Esophagus mucosa (tissue), 1 donor: ENCODE data around the gene STK32C. TPM values are rescaled to one million over a fixed set of nuclear protein-coding genes. Genes with fewer than 3 reads are reported as not detected.
"Not testable (repeated sequence)": the region's sequence is repeated elsewhere in the genome, so short reads cannot be mapped to it uniquely, and the experiment has no call there.

Experiments
- ATAC-seq: fragments of 200-7000 bp; cut with Tn5 transposase; one replicate; pipeline ENCODE4 v1.9.1; 2020
- total RNA-seq: library from RNA; stranded (reverse); gene quantifications from one replicate; pipeline ENCODE4 v1.2.4, GENCODE V29; 2023
- donor health status: DM: yes; HTN: yes; CAD: no.

The STK32C gene
- total RNA-seq, 1 donor from 2014 or later: 7.1 TPM

DNA sequence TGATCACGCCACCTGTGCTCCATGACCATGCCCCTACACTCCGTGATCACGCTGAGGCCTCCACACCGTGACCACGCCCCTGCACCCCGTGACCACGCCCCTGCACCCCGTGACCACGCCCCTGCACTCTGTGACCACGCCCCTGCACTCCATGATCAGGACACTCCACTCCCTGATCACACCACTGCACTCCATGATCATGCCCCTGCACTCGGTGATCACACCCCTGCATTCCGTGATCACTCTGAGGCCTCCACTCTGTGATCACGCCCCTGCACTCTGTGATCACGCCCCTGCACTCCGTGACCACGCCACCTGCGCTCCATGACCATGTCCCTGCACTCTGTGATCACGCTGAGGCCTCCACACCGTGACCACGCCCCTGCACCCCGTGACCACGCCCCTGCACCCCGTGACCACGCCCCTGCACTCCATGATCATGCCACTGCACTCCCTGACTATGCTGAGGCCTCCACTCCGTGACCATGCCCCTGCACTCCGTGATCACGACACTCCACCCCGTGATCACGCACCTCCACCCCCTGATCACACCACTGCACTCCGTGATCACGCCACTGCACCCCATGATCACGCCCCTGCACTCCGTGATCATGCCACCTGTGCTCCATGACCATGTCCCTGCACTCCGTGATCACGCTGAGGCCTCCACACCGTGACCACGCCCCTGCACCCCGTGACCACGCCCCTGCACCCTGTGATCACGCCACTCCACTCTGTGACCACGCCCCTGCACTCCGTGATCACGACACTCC is 27.7 kb downstream of the STK32C start:
- ATAC-seq: no peak

DNA sequence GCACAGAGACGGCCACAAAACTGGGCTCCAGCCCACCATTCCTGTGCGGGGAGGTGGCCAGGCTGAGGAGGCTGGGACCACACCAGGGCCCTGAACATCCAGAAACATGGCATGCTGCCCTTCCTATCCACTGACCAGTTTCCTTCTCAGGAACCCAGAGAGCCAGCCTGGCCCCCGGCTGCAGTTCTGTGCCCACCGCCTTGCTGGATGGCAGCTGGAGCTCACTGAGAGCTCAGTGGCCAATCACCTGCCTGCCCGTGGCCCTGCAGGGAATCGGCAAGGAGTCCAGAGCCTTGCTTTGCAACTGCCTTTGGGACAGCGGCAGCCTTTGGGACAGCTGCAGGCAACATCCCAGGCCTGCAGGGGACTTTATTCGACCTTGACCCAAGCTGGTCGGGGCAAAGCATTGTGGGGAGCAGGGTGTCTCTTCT is 30.4 kb downstream of the STK32C start:
- no peak for ATAC-seq

DNA sequence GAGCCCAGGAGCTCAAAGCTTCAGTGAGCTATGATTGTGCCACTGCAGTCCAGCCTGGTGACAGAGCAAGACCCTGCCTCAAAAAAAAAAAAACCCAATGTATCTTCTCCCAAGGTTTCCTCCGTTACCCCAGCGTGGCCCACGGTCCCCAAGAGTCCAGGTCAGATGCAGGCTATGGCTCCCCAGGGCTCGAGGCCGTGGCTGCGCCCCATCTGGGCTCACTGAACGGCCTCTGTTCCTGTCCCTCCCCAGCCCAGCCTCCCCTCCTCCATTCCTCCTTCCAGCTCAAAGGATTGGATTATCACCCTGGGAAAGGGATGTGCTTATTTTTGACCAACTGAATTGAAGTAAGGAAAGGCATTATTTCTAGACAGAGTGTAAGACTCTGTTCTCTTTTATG is 31.0 kb downstream of the STK32C start:
- no peak for ATAC-seq

DNA sequence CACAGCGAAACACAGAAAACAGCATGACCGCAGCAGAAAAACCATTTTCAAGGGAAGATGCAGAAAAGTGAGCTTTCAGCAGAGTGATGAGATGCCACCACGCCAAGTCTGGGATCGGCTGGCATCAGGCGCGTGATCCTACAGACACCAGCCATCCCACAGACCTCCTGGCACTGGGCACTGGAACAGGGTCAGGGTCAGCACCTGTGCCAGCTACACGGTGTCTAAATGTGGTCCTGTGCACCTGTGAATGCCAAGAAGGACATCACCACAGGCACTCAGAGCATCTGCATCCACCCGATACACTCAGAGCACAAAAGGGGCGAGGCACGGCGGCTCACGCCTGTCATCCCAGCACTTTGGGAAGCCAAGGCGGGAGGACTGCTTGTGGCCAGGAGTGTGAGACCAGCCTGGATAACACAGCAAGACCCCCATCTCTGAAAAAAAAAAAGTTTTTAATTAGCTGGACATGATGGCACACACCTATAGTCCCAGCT is 31.5 kb downstream of the STK32C start:
- ATAC-seq: no peak

DNA sequence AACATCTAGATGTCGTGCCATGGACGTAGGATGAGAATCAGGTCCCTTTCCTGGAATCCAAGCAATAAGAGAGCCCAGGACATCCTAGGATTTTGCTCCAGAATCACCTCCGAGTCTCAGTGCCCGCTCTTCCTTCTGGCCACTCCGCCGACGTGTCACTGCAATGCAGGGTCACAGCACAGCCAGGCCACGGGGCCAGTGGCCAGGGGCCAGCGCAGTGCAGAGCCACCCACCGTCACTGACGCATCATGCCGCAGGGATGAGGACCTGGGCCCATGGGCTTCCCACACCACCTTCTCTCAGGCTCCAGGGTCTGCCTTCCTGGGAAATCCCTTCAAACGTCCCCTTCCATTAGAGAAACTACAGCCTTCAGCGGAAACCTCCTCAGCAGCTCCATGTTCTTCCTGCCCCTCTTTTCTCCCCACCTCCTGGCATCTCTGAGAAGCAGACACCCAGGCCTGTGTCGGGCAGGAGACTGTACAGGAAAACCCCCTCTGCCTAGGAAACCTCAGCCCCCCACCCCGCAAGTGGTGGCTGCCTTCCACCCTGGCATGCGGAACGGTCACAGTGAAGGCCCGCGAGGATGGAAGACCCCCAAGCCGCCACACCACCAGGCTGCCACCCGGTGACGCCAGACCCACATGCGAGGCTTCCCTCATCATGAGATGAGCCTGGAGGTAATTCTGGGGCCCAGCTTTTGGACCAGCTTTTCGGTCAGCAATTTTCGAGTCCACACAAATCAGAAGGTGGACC is 32.1 kb downstream of the STK32C start:
- ATAC-seq: no peak

- ATAC-seq: no peak
These were observed 32.8 kb downstream of the STK32C start for GRCh38 chr10:132274986-132275385.

- no peak for ATAC-seq
These were observed 33.2 kb downstream of the STK32C start for GRCh38 chr10:132274581-132274980.

GRCh38 chr10:132273966-132274365 is 33.8 kb downstream of the STK32C start:
- no peak for ATAC-seq

DNA sequence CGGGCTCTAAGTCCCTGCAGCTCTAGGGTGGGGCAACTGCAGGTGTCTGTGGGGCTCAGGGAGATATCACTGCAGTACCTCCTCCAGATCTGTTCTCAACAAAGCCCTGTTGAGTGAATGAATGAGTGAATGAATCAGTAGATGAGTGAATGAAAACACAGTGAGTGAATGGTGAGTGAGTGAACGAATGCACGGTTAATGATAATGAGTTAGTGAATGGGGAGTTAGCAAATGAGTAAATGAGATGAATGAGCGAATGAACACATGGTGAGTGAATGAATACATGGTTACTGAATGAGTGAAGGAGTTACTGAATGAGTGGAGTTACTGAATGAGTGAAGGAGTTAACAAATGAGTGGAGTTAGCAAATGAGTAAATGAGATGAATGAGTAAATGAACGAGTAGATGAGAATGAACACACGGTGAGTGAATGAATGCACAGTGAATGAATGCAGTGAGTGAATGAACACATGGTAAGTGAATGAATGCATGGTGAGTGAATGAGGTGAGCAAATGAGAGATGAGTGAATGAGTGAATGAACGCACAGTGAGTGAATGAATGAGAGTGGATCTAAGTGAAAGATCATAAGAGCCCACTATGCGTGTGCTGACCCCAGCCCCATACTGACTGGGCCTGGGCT is 34.3 kb downstream of the STK32C start:
- ATAC-seq: no peak

DNA sequence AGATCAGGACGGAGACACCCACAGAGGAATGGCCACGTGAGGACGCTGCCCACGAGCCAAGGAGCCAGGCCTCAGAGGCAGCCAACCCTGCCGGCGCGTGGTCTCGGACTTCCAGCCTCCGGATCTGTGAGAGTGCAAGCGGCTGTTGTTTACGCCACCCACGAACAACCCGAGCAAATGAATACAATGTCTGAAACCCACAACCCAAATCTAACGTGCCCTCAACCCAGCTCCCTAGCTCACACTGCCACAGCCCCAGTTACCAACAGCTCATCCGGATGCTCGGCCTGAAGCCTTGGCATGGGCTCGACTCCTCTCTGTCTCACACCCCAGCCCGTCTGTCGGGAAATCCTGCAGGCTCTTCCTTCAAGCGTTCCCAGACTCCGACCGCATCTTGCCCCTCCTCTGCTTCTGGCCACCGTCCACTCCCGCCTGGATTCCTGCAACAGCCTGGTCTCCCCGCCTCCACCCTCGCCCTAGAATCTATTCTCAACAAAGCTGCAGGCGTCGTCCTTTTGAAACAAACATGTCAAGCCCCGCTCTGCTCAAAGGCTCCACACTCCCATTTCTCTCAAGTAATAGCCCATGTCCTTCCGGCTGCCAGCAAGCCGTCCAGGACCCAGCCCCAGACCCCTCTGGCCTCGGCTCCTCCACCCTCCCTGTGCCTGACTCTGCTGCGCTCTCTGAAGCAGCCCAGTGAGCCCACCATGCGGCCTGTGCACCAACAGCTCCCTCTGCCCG is 35.3 kb downstream of the STK32C start:
- ATAC-seq: no peak

GRCh38 chr10:132271458-132272230 is 36.1 kb downstream of the STK32C start:
- no peak for ATAC-seq

- ATAC-seq: no peak
These were observed 36.9 kb downstream of the STK32C start for GRCh38 chr10:132270721-132271457.

DNA sequence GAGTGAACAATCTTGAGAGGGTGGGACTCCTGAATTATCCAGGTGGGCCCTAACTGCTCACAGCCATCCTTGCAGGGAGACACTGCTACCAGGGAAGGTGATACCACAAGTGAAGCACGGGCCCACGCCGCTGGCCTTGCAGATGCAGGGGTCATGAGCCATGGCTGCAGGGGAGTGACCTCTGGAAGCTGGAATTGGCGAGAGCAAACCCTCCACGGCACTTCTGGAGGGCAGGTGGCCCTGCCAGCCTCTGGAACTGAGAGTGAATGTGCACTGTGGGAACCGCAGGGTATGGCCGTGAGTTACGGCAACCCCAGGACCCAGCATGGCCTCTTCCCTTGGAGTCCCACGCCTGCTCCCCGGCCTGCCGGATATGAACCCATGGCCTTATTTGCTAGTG is 37.5 kb downstream of the STK32C start:
- ATAC-seq: no peak

DNA sequence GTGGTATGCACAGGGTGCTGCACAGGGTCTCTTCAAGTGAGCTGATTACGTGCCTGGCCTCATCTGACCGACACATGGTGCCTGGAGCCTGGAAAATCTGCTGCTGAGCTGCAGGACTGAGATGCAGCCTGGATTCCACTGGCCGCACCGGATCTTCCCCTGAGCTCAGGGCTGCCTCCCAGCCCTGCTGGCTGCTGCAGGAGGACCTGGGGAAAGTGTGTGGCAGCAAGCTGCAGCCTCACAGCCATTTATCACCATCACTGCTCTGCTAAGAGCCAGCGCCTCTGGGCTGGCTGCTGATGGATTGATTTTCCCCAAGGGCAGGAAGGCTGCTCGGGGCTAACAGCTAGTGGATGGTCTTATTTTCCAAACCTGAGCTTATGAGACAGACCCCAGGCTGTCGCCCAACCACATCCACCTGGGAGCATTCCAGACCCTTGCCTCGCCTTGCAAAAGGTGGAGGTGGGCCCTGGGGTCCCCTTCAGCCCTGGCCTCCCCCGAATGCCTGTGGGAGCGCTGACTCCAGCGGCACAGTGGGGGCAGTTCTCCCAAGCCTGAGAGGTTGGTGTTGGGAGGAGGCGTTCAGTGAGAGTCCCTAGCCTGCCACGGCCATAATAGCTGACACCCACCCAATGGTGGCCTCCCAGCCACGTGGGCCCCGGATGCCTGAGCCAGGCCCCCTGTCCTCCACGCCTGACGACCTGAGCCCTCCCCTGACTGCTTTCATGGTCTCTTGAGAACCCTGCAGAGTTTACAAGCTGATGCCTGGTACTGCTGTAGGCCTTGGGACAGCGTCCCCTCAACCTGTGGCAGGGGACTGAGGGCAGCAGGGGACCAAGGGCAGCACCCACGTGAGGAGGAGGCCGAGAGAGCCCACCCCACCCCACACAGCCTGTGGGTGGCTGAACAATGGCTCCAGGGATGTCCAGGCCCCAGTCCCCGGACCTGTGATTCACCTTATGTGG is 38.2 kb downstream of the STK32C start:
- ATAC-seq: no peak

GRCh38 chr10:132267916-132268315 is 39.8 kb downstream of the STK32C start:
- ATAC-seq: not testable (repeated sequence)

DNA sequence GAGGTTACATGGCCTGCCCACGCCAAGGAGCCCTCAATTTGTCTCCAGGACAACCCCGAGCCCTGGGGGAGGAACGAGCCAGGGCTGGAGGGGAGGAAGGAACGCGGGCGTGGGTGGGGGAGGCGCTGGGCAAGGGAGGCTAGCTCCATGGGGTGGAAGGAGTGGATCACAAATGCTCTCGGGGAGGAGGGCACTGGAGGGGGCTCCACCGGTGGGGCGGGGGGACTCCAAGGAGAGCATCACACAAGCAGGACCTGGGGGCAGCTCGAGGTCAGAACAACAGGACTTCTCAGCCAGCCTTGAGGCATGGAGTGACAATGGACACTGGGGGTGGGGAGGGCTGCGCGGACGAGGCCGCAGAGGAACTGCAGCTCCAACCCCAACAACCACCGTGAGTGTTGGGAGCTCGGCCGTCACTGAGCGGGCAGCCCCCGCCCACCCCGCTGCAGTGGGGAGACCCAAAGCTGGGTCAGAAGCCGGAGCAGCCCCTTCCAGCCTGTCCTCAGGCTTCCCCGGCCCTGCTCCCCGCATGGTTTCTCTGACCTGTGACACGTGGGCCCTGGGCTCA is 41.1 kb downstream of the STK32C start:
- ATAC-seq: no peak

DNA sequence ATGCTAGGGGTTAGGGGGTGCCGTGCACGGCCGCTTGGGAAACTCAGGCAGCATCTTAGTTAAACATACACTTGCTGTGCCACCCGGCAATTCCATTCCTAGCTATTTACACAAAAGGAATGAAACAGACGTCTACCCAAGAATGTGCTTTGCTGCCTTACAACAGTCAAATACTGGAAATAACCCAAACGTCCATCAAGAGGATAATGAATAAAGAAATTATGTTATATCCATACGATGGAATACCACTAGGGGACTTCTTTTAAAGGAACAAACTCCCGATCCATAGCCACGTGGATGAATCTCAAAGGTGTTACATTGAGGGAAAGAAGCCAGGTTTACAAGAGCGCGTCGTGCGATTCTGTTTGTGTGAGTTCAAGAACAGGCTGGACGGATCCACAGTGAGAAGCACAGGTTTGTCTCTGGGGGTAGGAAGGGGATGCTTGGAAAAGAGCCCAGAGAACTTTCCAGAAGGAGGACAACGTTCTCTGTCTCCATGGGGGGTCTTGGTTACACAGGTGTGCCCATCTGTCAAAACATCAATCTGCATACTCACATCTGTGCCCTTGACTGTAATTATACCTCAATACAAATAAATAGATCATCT is 41.8 kb downstream of the STK32C start:
- ATAC-seq: no peak

GRCh38 chr10:132264966-132265889 is 42.5 kb downstream of the STK32C start:
- ATAC-seq: no peak
